Hematopoietic multipotent progenitor cell treated with erythropoietin and hydrocortisone succinate and interleukin-3 and kit ligand, for 4 days (in vitro differentiated cells): ENCODE results near the gene LRRC49.

ENCODE experiments used
- DNase-seq: peaks from one replicate; pipeline ENCODE4 v3.0.0-alpha.2; 2015

Gene LRRC49

GRCh38 chr15:71097890-71098289 lies 205.3 kb downstream of the LRRC49 start:
- no peak for DNase-seq

- DNase-seq, result no peak
Measured at GRCh38 chr15:71098920-71099319, 206.3 kb downstream of the LRRC49 start.
